ENCODE measurements around the gene GUCY1B1.

GUCY1B1 gene

DNA sequence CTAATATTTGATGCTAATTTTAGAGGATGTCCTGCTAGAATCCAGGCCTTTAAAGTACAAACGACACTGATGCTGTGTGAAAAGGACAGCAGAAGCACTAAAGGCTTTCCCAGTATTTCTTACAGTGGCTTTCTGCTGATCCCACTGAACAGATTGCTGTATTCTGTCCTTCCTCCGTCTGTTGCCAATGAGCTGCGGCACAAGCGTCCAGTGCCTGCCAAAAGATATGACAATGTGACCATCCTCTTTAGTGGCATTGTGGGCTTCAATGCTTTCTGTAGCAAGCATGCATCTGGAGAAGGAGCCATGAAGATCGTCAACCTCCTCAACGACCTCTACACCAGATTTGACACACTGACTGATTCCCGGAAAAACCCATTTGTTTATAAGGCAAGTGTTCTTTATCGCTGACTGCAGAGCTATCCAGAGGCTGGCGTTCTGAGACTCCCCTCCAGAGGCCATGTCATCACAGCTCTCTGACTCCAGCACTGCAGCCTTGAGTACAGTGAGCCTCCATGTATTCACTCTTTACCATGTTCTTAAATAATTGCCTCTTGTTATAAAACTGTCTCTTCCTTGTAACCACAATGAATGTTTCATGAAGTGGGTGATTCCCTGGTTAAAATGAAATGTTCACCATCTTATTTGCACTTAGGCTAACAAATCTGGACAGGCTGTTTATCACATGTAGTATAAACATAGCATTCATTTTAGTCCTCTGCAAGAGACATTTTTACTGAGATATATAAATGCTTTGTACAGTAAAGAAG is 43.6 kb downstream of the GUCY1B1 start:
- DNase-seq: no peak

DNA sequence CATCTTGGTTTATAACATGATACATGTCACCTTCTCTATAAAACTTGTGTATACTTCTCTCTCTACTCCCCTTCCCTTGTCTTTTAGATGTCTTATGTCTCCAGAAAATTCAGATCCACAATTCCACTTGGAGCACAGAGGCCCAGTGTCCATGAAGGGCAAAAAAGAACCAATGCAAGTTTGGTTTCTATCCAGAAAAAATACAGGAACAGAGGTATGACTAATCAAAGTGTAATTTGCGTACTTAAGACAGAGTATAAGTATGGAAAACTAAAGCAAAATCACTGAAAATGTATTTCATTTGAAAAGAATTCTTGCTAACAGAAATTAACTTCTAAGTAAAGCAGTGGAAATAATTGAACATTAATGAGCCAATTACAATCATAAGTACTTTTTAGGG is 46.2 kb downstream of the GUCY1B1 start:
- no peak for DNase-seq

DNA sequence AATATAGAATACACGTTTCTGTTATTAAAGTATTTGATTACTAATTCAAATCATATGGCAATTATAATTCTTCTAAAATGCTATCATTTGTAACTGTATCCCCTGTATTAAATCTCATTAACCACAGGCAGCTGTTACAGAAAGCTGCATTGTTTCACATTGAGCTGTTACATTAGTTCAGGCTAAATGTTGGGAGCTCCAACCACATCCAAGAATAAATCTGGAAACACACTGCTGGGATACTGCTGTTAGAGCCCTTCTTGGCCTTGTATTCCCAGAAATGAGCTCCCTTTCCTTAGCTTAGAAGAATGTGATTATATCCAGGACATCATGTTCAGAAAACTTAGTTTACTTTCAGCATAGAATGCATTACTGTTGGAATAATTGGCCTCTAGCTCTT is 48.2 kb downstream of the GUCY1B1 start:
- DNase-seq: no peak

GRCh38 chr4:155809835-155810234 is 51.0 kb downstream of the GUCY1B1 start:
- DNase-seq: no peak

DNA sequence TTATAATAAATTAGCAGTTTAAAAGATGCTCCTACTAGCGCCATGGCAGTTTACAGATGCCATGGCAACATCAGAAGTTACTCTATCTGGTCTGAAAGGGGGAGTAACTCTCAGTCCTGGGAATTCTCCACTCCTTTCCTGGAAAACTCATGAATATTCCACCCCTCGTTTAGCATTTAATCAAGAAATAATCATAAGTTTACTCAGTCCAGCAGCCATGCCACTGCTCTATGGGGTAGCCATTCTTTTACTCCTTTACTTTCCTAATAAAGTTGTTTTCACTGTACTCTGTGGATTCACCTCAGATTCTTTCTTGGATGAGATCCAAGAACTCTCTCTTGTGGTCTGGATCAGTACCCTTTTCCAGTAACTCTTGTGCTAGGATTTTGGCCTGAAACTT is 52.3 kb downstream of the GUCY1B1 start:
- no peak for DNase-seq

DNA sequence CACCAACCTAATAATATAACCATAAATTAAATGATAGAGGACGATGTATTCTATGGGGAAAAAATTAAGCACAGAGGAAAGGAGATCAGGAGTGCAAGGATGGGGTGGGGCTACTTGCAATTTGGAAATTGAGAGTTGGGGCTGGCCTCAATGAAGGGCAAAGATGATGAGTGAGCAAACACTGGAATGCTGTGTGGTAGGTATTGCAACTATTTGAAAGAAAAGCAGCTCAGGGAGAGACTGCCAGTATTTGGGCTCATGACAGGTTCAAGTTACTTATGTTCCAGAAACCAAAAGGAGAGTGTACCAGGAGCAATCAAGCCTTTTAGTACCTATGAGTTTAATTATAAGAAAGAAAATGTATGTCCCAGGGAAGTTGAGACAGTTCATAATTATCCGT is 59.8 kb downstream of the GUCY1B1 start:
- no peak for DNase-seq

- no peak for DNase-seq
Observed at GRCh38 chr4:155819066-155819465, 60.2 kb downstream of the GUCY1B1 start.

- DNase-seq: no peak
Observed at GRCh38 chr4:155820887-155821518, 62.2 kb downstream of the GUCY1B1 start.

- DNase-seq: no peak
Observed at GRCh38 chr4:155822572-155822971, 63.8 kb downstream of the GUCY1B1 start.

DNA sequence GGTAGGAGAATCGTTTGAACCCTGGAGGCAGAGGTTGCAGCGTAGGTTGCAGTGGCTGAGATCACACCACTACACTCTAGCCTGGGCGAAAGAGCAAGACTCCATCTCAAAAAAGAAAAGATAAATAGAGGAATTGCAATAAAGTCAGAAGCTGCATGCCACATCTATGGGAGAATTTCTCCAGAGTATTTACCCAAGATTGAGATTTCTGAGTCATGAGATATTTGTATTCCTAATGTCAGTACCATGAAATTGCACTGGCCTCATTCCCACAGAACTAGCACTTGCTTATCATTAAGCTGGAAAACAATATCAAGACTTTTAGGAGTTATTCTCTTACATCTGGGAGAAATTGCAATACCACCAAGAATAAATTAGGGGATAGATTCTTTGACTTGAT is 69.8 kb downstream of the GUCY1B1 start:
- DNase-seq: no peak

DNA sequence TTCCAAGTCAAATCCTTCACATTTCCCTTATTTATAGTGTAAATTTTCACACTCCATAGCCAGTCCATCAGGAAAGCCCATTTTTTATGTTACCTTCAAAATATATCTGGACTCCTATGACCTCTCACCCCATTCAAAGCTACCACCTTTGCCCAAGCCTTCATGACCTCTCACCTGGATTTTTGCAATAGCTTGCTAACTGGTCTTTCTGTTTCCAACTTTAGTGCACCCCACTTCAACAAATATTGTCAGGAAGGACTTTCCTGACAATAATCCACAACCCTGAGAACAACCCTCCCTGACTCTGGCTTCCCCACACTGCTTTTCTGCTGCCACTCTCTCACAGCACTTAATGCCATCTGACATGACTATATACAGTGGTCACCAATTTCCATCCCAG is 73.8 kb downstream of the GUCY1B1 start:
- DNase-seq: no peak

DNA sequence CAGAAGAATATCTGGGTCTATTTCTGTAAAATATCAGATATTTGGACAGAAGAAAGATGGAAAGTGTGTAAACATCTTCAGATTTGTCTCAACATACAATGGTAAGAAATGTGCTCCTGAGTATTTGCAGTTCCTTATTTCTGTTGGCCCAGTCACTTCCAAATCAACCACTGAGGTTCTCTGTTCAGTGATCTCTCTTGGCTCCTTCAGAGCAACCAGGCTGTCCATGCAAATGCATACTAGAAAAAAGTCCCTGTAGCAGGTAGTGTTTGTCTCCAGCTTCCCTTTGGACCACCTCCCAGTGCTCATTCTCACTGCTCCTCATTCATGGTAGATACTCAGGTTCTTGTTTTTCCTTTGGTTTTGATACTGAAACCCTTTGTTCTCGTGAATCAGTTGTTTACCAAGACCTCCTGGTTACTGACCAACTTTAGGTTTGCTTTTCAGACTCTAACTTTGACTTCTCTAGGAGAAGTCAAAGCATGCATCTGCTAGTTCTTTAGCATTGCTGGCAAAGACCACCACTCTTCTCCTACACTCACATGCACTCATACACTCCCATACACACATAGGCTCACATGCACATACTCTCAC is 78.5 kb downstream of the GUCY1B1 start:
- DNase-seq: no peak

DNA sequence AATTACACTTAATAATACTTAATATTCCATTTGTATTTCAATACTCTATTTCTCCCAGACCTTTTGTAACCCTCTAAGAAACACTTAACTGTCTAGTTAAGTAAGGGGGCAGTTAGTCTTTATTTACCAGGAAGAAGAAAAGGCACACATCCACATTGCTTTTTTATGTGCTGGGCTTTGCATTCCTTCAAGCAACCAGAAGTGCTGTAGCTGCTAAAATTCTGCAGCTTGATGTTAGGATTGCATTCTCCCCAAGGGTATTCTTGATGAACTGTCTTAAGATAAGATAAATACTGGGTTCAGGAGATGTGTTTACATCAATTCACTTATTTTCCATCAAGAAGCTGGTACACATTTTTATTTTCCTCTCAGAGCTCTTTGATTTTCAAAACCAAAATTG is 83.3 kb downstream of the GUCY1B1 start:
- DNase-seq: no peak

DNA sequence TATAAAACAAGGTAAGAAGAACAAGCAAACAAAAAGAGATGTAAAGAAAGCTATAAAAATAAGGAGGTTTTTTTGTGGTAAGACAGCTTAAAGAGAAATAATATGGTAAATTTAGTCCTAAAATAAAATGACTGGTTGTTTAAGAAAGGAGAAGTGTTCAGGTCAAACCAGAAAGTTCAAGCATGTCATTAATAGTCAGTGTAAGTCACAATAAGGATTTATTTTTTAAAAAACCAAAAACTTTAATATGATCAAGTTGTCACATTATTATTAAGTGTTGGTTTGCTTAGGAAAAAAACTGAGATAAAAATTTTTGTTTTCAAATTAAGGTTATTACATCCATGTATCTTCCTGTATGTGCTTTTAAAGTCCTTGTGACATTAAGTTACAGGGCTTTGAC is 88.1 kb downstream of the GUCY1B1 start:
- DNase-seq: no peak

- DNase-seq: no peak
Observed at GRCh38 chr4:155849042-155849441, 90.2 kb downstream of the GUCY1B1 start.

DNA sequence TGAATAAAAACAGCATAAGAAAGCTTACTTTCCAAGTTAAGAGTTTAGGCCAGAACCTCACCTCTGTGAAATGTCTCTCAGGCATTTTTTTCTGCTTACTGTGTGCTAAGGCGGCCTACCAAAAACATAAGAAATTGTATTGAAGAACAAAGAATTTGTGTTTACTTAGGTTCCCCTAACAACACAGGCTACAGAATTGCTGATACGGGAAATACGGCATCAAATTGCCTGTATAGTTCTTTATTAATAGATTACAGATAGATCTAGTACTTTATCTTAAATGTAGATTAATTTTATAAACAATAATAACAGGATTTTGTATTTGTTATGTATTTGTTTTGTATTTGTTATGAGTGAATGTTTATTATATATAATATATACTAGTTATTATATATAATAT is 94.4 kb downstream of the GUCY1B1 start:
- DNase-seq: no peak

DNA sequence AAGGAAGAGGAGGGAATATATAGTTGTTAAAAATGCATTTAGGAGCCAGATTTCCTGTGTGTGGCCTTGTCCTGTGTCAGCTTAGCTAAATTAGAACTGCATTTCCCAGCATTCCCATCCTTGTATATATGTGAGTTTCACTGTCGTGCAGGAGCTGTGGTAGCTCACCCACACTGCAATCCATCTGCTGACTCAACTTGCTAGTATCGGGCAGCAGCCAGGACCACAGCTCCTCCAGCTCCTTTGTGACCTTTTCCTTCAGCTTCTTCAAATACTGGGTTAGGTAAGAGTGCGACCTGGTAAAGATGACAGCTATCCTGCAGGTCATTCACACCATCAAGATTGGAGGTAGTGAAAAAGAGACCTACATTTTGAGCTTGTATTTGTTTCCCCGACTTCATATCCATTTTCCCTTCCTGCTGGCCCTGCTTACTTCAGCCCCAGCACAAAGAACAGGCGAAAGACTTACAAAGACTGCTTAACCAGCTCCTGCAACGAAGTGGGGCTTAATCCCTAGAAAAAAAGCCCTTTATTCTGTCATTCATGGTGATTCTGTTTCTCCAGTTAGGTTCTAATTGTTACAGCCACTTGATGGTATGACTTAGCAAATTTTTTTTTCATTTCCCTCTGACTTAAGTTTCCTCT is 95.9 kb downstream of the GUCY1B1 start:
- DNase-seq: no peak

GRCh38 chr4:155855897-155856296 is 97.1 kb downstream of the GUCY1B1 start:
- no peak for DNase-seq

Measured in activated naive CD4-positive, alpha-beta T cell (primary cell).